IPS-15b (cell line): Measurements from ENCODE around the gene NTN5.

ENCODE experiments used
- H3K27me3 ChIP-seq: one replicate; pipeline ENCODE4 v1.6.1; 2013; ENCODE audit warnings: low read length; ENCODE audit not compliant: control insufficient read depth, insufficient read depth
- H3K36me3 ChIP-seq: one replicate; pipeline ENCODE4 v1.6.1; 2013; ENCODE audit warnings: low read length; ENCODE audit not compliant: control insufficient read depth, insufficient read depth
- H3K4me1 ChIP-seq: one replicate; pipeline ENCODE4 v1.6.1; 2013; ENCODE audit warnings: mild to moderate bottlenecking, low read length; ENCODE audit not compliant: control insufficient read depth, insufficient read depth
- H3K4me3 ChIP-seq: one replicate; pipeline ENCODE4 v1.5.1; 2013; ENCODE audit warnings: low read depth, low read length
- H3K9ac ChIP-seq: one replicate; pipeline ENCODE4 v1.6.1; 2013; ENCODE audit warnings: low read depth, mild to moderate bottlenecking, low read length
- H3K9me3 ChIP-seq: one replicate; pipeline ENCODE4 v1.6.1; 2013; ENCODE audit warnings: mild to moderate bottlenecking, low read length; ENCODE audit not compliant: control insufficient read depth, insufficient read depth

The NTN5 gene

DNA sequence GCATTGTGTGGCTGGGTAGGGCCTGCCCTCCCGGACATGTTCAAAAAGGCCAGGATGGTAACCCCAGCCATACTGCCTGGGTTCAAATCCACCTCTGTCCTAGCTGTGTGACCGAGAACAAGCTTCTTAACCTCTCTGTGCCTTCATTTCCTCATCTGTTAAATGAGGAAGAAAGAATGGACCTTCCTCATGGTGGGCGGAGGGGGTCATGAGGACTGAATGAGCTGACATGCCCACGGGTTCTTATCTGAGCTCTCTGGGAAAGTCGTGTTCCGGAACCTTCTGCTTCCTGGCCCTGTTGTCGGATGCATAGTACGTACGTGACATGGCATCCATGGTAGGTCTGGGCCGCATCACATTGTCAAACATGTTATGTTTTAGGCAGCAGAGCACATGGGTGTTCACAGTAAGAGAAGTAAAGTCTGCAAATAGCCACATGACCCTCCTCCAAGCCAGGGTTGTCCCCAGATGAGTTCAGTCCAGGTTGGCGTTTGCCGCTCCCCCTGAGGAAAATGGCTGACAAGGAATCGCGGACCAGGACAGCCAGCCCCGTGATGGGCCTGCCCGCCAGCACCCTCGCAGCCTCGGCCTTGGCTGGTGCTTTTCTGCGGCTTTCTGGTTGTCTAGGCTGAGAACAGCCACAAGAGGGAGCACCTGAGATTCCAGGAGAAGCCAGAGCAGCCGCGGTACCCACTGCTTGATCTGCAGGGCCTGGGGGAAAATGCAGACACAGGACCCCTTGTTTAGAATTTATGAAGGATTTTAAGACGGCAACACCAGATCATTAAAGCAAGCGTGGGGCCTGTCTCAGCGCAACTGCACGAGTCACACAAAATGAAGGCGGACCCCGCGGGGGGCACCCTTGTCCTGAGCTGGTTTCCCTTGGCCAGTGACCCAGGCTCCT is 2.4 kb upstream of the NTN5 start:
- H3K9me3 ChIP-seq, result no peaks in the 10 kb centered on the region
- no peaks in the 10 kb centered on the region for H3K36me3 ChIP-seq
- H3K4me3 ChIP-seq, result no peak overlapping the region
- peaks cover 13% of the 10 kb centered on the region for H3K4me1 ChIP-seq
- H3K27me3 ChIP-seq, result peaks cover 8% of the 10 kb centered on the region
- no peak overlapping the region for H3K9ac ChIP-seq

DNA sequence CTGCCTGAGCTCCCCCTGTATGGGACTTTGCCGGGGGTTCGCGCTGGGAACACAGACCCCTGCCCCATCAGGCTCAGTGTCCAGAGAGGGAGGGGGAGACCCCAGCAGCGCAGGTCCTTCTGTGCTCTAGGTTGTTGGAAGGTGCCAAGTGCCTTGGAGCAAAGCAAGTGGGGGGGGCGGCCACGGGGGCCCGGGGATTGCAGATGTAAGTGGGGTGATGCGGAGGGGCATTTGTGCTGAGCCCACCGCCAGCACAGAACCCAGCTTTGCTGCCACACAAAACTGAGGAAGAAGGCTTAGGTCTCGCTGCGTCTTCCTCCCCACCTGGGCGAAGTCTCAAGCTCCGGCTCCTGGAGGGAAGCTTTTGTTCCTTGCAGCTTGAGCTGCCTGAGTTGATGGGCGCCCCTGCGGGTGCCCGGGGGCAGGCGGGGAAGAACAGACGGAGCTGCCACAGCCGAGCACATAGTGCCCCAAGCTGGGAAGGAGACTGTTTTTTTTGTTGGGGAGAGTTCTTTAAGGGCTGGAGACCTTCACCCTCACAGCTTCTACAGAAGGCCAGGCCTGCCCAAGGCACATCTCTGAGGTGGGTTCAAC is 1.5 kb upstream of the NTN5 start:
- Histone ChIP-seq H3K9ac (no peak overlapping the region), H3K4me1 (peaks cover 13% of the 10 kb centered on the region), H3K27me3 (peaks cover 8% of the 10 kb centered on the region), H3K4me3 (peak overlapping the region; percentile 13), H3K9me3 (no peaks in the 10 kb centered on the region), H3K36me3 (no peaks in the 10 kb centered on the region)

DNA sequence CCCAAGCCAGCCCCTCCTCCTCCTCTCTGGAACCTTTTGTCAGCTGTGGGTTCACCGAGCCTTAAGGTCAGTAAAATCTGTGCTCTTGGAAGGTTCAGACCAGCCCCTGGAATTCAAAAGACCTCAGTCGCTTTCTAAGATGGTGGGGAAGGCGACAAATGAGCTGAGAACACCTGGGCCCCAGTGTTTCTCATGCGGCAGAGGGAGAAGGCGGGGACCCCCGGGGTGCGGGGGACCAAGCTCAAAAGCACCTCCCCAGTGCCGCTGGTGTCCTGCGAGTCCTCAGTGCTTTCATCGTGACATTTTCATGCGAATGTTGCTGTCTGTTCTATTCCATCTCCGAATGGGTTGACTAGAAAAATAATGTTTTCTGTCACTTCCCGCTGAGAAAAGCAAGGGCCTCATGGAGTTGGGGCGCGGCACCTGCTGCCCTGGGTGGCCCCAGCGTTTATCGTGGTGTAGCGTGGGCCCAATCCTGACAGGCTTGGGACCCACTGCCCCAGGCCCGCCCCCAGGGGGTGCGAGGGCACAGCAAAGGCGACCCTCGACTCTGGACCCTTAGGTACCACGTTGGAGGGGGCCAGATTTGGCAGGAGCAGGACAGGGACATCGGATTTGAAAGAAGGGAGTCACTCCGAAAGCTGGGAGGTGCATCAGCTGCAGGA is 751 bp upstream of the NTN5 start:
- H3K4me3 ChIP-seq, result peak overlapping the region; percentile 30
- no peak overlapping the region for H3K9ac ChIP-seq
- H3K9me3 ChIP-seq, result no peaks in the 10 kb centered on the region
- no peaks in the 10 kb centered on the region for H3K36me3 ChIP-seq
- peaks cover 8% of the 10 kb centered on the region for H3K27me3 ChIP-seq
- peaks cover 13% of the 10 kb centered on the region for H3K4me1 ChIP-seq

DNA sequence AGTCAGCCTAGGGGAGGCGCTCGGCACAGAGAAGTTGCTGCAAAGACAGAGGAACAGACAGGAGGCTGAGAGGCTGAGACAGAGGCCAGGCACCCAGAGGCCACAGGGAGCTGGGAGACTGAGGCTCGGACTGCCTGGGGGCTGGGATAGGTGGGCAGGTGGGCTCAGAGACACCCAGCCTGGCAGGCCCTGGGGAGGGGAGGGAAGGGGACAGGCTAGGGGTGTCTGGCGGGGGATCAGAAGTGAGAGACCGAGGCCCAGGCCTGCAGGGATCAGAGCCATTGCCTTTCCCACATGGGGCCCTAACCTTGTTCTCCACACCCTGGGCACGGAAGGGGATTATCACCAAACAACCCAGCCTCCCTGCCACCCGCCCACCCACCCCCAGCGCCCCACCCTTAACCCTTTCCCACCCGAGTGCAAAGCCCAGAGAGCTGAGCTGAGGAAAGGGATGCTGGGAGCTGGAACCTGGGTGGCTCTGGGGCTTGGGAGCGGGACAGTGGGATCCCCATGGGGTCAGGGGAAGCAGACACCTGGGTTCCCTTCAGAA is 1.3 kb downstream of the NTN5 start:
- peaks cover 13% of the 10 kb centered on the region for H3K4me1 ChIP-seq
- H3K27me3 ChIP-seq, result peaks cover 8% of the 10 kb centered on the region
- no peaks in the 10 kb centered on the region for H3K36me3 ChIP-seq
- no peak overlapping the region for H3K4me3 ChIP-seq
- no peak overlapping the region for H3K9ac ChIP-seq
- no peaks in the 10 kb centered on the region for H3K9me3 ChIP-seq

DNA sequence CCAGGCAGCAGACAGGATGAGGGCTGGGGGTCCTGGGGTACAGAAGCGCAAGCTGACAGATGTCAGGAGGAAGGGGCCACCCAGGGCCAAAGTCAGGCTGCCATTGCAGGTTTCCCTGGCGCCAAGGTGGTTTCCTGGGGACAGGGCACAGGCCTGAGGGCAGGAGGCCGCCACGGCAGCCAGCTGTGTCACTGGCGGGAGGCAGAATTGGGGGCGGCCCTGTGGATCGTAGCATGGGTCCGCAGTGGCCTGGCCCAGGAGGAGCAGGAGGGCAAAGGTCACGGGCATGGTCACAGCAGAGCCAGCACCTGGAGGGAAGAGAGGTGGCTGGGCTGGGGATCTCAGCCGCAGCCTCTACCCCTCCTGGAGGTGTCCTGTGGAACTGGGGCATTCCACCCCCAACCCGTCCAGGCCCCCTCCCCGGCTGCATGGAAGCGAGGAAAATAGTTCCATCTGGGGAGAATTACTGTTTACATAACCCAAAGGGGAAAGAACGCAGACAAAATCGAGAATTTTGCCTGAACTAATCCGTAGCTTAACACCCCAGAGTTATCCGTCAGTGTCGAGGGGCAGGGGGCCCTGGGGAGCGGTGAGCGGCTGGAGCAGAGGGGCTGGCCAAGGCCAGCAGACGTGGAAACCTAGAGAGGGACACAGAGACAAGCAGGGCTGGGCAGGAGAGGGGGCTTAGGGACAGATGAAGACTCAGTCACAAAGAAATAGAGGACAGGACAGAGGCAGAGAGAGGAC is 1.9 kb downstream of the NTN5 start:
- Histone ChIP-seq H3K4me1 (peaks cover 13% of the 10 kb centered on the region), H3K4me3 (no peak overlapping the region), H3K9me3 (no peaks in the 10 kb centered on the region), H3K27me3 (peaks cover 8% of the 10 kb centered on the region), H3K9ac (no peak overlapping the region), H3K36me3 (no peaks in the 10 kb centered on the region)

DNA sequence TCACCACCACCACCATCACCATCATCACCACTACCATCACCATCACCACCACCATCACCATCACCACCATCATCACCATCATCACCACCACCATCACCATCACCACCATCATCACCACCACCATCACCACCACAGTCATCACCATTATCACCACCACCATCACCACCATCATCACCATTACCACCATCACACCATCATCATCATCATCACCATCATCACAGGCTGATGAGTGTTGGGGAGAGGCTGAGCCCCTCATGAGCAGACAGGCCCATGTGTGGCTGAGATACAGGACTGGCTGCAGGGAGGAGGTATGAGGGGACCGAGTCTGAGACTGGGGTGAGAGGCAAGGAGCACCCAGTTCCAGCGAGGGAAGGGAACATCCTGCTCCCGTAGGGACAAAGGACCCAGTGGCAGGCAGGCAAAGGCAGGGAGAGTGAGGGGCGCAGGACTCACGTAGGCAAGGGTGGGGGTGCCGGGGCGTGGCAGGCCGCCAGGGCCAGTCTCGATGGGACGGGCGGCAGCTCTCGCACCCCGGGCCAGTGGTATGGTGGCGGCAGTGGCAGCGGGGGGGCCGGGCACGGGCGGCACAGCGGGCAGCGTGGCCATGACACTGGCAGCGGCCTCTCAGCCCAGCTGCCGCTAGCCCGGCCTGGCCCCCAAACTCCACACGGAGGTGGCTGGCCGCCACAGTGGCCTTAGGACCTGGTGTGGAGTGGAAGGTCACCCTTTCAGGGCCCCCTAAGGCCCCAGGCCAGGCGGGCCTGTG is 2.7 kb downstream of the NTN5 start:
- Histone ChIP-seq H3K4me1 (peaks cover 11% of the 10 kb centered on the region), H3K9ac (no peak overlapping the region), H3K9me3 (no peaks in the 10 kb centered on the region), H3K36me3 (no peaks in the 10 kb centered on the region), H3K4me3 (no peak overlapping the region), H3K27me3 (peaks cover 8% of the 10 kb centered on the region)

DNA sequence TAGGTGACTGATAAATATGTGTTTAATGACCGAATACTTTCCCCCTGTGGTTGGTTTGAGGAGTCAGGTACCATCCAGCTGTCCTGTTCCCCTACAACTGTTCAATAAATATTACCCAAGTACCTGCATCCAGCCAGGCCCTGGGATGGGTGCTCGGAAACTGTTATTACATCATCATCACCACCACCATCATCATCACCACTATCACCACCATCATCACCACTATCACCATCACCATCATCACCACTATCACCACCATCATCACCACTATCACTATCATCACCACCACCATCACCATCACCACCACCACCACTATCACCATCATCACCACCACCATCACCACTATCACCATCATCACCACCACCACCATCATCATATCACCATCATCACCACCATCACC is 4.1 kb downstream of the NTN5 start:
- H3K4me3 ChIP-seq, result no peak overlapping the region
- no peaks in the 10 kb centered on the region for H3K9me3 ChIP-seq
- H3K9ac ChIP-seq, result no peak overlapping the region
- H3K4me1 ChIP-seq, result peaks cover 4% of the 10 kb centered on the region
- no peaks in the 10 kb centered on the region for H3K27me3 ChIP-seq
- no peaks in the 10 kb centered on the region for H3K36me3 ChIP-seq

DNA sequence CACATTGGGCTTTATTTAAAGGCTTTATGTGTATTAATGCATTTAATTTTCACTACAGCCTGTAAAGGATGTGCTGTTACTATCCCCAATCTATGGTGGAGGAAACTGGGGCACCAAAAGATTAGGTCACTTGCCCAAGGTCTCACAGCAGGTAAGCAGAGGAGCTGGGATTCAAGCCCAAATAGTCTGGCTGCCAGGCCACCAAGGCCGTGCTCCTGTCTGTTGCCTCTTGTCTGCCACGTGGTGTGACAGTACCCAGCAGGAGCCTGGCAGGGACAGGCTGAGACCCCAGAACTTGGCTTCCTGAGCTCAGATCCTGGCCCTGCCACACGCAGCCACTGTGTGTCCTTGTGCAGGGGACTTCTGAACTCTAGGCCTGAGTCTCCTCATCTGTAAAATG is 4.5 kb downstream of the NTN5 start:
- no peaks in the 10 kb centered on the region for H3K4me1 ChIP-seq
- no peak overlapping the region for H3K9ac ChIP-seq
- no peaks in the 10 kb centered on the region for H3K27me3 ChIP-seq
- H3K36me3 ChIP-seq, result no peaks in the 10 kb centered on the region
- H3K4me3 ChIP-seq, result no peak overlapping the region
- no peaks in the 10 kb centered on the region for H3K9me3 ChIP-seq

DNA sequence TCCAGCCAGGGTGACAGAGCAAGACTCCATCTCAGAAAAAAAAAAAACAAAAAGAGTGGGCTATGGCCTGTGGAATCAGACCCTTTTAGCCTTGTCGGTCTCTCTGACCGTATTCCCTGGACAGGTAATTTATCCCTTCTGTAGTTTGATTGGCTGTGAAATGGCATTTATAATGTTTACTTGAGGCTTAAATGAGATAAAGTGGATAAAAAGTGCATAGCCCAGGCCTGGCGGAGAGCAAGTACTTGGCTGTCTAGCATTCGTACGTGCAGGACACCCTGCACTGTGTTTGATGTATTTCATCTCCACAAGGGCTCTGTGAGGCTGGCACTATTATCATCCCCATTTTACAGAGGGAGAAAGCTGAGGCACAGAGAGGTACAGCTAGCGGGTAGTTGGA is 7.0 kb downstream of the NTN5 start:
- no peaks in the 10 kb centered on the region for H3K9me3 ChIP-seq
- no peak overlapping the region for H3K9ac ChIP-seq
- H3K4me1 ChIP-seq, result peaks cover 2% of the 10 kb centered on the region
- no peaks in the 10 kb centered on the region for H3K27me3 ChIP-seq
- no peaks in the 10 kb centered on the region for H3K36me3 ChIP-seq
- H3K4me3 ChIP-seq, result no peak overlapping the region

DNA sequence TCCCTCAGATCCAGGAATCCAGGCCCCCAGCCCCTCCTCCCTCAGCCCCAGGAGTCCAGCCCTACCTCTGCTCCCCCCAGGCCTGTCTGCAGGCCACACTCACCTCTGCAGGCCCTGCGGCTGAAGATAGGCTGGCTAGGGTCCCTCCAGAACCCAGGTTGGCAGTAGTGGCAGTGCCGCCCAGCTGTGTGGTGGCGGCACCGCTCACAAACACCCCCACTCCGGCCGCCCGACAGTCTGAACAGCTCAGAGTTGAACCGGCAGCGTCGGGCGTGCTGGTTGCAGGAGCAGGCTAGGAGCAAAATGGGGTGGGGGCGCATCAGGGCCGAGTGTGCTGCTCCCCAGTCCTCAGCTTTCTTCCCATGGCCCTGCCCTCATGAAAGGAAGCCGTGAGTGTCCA is 8.3 kb downstream of the NTN5 start:
- H3K36me3 ChIP-seq, result no peaks in the 10 kb centered on the region
- no peaks in the 10 kb centered on the region for H3K9me3 ChIP-seq
- peaks cover 2% of the 10 kb centered on the region for H3K4me1 ChIP-seq
- no peak overlapping the region for H3K9ac ChIP-seq
- no peak overlapping the region for H3K4me3 ChIP-seq
- no peaks in the 10 kb centered on the region for H3K27me3 ChIP-seq

DNA sequence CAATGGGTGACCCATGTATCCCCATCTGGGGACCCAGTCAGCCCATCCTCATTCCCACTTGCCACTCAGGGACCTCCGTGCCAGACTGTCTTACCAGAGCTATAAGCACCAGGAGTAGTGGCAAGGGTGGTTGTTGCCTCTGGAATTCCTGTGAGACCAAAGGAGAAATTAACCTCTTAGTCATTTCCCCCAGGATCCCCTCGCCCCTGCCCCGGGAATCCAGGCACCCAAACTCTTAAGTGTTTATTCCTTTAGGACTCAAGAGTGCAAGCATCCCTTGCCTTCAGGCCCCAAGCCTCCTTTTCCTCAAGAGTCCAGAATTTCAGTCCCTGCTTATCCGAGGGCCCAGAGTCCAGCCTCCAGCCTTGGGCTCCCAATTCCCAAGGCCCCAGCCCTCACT is 9.2 kb downstream of the NTN5 start:
- no peak overlapping the region for H3K9ac ChIP-seq

More for the DNA sequence above, 9.2 kb downstream of the NTN5 start:
- no peaks in the 10 kb centered on the region for H3K36me3 ChIP-seq
- no peaks in the 10 kb centered on the region for H3K27me3 ChIP-seq
- H3K9me3 ChIP-seq, result no peaks in the 10 kb centered on the region
- peaks cover 2% of the 10 kb centered on the region for H3K4me1 ChIP-seq
- H3K4me3 ChIP-seq, result no peak overlapping the region
